Endothelial cell (in vitro differentiated cells): ENCODE measurements around the gene CALCB. TPM values are rescaled to one million over a fixed set of nuclear protein-coding genes. Genes with fewer than 3 reads are reported as not detected.

Experiments used
- DNase-seq: peaks from one replicate; pipeline ENCODE4 v3.0.0; 2021; ENCODE audit warnings: low spot score
- H3K27ac Mint-ChIP-seq: one replicate; pipeline ENCODE4 v1.8.0; 2021; ENCODE audit warnings: mixed read lengths, inconsistent platforms; ENCODE audit not compliant: unreplicated experiment
- H3K27me3 Mint-ChIP-seq: one replicate; pipeline ENCODE4 v1.8.0; 2021; ENCODE audit warnings: mild to moderate bottlenecking, moderate library complexity, mixed read lengths, inconsistent platforms; ENCODE audit not compliant: unreplicated experiment
- H3K36me3 Mint-ChIP-seq: one replicate; pipeline ENCODE4 v1.8.0; 2021; ENCODE audit warnings: mild to moderate bottlenecking, low read depth, mixed read lengths, inconsistent platforms; ENCODE audit not compliant: unreplicated experiment
- H3K4me1 Mint-ChIP-seq: one replicate; pipeline ENCODE4 v1.8.0; 2021; ENCODE audit warnings: mild to moderate bottlenecking, mixed read lengths, inconsistent platforms; ENCODE audit not compliant: unreplicated experiment
- H3K4me3 Mint-ChIP-seq: one replicate; pipeline ENCODE4 v1.8.0; 2021; ENCODE audit warnings: mild to moderate bottlenecking, mixed read lengths, inconsistent platforms; ENCODE audit not compliant: unreplicated experiment
- H3K9me3 Mint-ChIP-seq: one replicate; pipeline ENCODE4 v1.8.0; 2021; ENCODE audit warnings: mixed read lengths, inconsistent platforms; ENCODE audit not compliant: unreplicated experiment
- total RNA-seq: library from RNA; stranded (reverse); fragmentation: NEBNext Ultra II Directional; extraction: Animal tissue kit (Norgen Biotek cat#: 25700); gene quantifications from one replicate; pipeline ENCODE4 v1.2.1, GENCODE V29; 2021; ENCODE audit not compliant: unreplicated experiment
- TF ChIP-seq, protein P1 (sequence below): fragments of 200-600 bp; sonication (generic); IDR thresholded peaks from one replicate; pipeline ENCODE4 v1.5.0; 2021; ENCODE audit warnings: antibody characterized with exemption; ENCODE audit not compliant: unreplicated experiment

Gene CALCB
- total RNA-seq, 1 donor from 2014 or later = 0.28 TPM

DNA sequence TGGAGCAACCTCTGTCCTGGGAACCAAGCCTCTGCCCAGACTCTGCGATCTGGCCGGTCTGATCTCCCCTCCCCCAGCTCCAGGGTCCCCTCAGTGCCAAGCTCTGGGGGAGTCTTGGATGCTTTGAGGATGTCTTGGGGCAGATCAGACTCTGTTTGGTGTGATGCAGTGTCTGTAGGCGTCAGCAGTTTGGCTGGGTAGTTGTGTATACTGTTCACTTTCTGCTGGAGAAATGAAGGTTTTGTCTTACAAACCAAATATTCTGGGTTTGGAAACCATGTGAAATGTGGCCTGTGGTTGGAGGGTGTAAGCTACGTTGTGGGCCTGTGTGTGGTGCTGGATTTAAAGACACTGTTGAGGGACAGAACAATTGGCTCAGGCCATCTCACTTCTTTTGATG is 46.0 kb downstream of the CALCB start:
- TF ChIP-seq, protein P1, sequence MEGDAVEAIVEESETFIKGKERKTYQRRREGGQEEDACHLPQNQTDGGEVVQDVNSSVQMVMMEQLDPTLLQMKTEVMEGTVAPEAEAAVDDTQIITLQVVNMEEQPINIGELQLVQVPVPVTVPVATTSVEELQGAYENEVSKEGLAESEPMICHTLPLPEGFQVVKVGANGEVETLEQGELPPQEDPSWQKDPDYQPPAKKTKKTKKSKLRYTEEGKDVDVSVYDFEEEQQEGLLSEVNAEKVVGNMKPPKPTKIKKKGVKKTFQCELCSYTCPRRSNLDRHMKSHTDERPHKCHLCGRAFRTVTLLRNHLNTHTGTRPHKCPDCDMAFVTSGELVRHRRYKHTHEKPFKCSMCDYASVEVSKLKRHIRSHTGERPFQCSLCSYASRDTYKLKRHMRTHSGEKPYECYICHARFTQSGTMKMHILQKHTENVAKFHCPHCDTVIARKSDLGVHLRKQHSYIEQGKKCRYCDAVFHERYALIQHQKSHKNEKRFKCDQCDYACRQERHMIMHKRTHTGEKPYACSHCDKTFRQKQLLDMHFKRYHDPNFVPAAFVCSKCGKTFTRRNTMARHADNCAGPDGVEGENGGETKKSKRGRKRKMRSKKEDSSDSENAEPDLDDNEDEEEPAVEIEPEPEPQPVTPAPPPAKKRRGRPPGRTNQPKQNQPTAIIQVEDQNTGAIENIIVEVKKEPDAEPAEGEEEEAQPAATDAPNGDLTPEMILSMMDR = no peak
- no peak for DNase-seq
- Mint-ChIP-seq H3K36me3 (no peaks in the 10 kb centered on the region), H3K9me3 (no peaks in the 10 kb centered on the region), H3K4me1 (no peaks in the 10 kb centered on the region), H3K27ac (no peak overlapping the region), H3K27me3 (peaks cover 16% of the 10 kb centered on the region), H3K4me3 (no peak overlapping the region)

DNA sequence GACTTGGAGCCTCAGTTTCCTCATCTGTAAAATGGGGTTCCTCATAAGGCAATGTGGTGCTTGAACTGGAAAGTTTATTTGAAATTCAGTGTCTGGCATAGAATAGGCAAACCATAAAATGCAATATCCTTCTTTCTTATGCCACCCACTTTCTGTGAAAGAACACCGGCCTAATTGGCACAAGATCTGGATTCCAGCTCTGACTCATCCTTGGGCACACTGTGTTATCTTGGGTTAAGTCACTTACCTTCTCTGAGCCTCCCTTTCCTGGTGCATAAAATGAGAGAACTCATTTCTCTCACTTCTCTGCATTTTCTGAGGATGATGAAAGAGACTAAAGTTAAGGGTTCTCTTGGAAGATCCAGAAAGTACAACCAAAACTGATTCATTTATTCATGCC is 46.4 kb downstream of the CALCB start:
- DNase-seq = no peak
- peaks cover 16% of the 10 kb centered on the region for H3K27me3 Mint-ChIP-seq
- H3K4me1 Mint-ChIP-seq = no peaks in the 10 kb centered on the region
- TF ChIP-seq, protein P1 = no peak
- H3K36me3 Mint-ChIP-seq = no peaks in the 10 kb centered on the region
- no peak overlapping the region for H3K4me3 Mint-ChIP-seq
- H3K27ac Mint-ChIP-seq = no peak overlapping the region
- no peaks in the 10 kb centered on the region for H3K9me3 Mint-ChIP-seq

DNA sequence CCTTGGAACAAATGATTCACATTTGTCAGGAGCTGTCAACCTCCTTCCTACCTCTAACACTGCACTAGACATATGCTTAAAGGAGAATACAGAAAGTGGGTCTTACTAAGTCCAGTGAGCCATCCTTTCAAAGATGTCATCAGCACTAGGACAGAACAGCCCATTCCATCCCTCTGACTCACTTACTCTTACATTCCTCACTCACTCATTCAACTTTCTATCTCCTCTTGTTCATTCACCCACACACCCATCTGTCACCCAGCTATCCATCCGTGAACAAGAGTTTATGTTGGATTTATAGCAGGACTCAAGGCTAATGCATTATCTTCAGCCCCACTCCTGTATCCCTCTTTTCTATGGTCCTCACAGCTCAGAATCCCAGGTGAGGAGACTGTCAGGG is 50.5 kb downstream of the CALCB start:
- TF ChIP-seq, protein P1 = no peak
- Mint-ChIP-seq H3K4me3 (no peak overlapping the region), H3K9me3 (no peaks in the 10 kb centered on the region), H3K27me3 (peaks cover 4% of the 10 kb centered on the region), H3K4me1 (no peaks in the 10 kb centered on the region), H3K27ac (no peak overlapping the region), H3K36me3 (no peaks in the 10 kb centered on the region)
- no peak for DNase-seq

DNA sequence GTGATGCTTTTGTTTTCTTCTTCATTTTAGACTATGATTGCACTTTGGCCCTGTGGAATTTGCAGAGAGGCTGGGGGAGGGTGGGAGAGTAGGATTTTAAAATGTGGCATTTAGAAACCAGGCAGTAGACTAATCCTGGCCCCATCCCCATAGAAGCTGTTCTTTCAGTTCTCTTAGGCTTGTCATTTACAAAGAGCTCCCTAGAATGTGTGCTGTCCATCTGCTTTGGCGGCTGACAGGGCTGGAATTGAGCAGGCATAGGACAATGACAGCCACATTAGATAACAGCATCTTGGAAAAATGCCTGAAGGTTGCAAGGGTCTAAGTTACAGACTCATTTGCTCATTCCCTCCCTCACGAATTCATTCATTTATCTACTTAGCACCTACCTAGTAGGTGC is 51.1 kb downstream of the CALCB start:
- TF ChIP-seq, protein P1 = no peak
- no peak overlapping the region for H3K27ac Mint-ChIP-seq
- peaks cover 2% of the 10 kb centered on the region for H3K27me3 Mint-ChIP-seq
- H3K36me3 Mint-ChIP-seq = no peaks in the 10 kb centered on the region
- no peak overlapping the region for H3K4me3 Mint-ChIP-seq
- H3K4me1 Mint-ChIP-seq = no peaks in the 10 kb centered on the region
- H3K9me3 Mint-ChIP-seq = no peaks in the 10 kb centered on the region
- DNase-seq = no peak

DNA sequence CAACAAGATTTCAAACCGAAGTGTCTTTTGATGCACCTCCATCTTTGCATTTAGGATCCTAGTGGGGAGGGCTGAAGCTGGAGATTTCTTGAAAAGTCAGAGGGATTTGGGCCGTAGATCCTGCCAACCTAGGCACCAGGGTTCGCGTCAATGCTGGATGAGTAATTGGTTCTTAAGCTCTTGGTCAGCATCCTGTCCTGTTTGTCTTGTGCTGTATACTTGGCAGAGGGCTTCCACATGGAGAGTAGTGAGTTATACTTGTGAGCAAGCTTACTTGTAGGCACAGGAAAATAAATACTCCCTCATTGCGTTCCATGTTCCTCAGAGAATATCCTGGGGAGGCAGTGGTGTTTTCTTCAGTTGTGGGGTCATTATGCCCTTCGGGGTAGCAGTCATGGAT is 53.9 kb downstream of the CALCB start:
- H3K4me3 Mint-ChIP-seq = no peak overlapping the region
- no peak for DNase-seq
- H3K27me3 Mint-ChIP-seq = peaks cover 1% of the 10 kb centered on the region
- H3K36me3 Mint-ChIP-seq = no peaks in the 10 kb centered on the region
- H3K27ac Mint-ChIP-seq = no peak overlapping the region
- H3K9me3 Mint-ChIP-seq = no peaks in the 10 kb centered on the region
- H3K4me1 Mint-ChIP-seq = no peaks in the 10 kb centered on the region
- TF ChIP-seq, protein P1 = no peak

Other genes with a start within 250 kb of the CALCB start
- 22.4 TPM for gene CYP2R1, start 181.4 kb upstream of the CALCB start, total RNA-seq
- not detected for gene CALCA, start 101.2 kb upstream of the CALCB start, total RNA-seq
- 0.23 TPM for gene INSC, start 41.3 kb downstream of the CALCB start, total RNA-seq